K562 (cell line): ENCODE data around the gene ZBTB20. TPM values are rescaled to one million over a fixed set of nuclear protein-coding genes. Genes with fewer than 3 reads are reported as not detected.

ENCODE experiments used
- ATAC-seq: fragments of 200-7000 bp; cut with Tn5 transposase; 3 replicates; pipeline ENCODE4 v1.9.1; 2020; ENCODE audit warnings: moderate library complexity
- BruUV-seq: library from RNA; stranded (reverse); fragments of 400-500 nt; replicated peaks from 2 replicates; lab custom pipeline; 2021; lab: Mats Ljungman, UMichigan
- CTCF ChIA-PET: fragments of 300-600 bp; formaldehyde crosslinking; extraction: SDS; loops from one replicate; lab custom pipeline; 2021; ENCODE audit warnings: low intra/inter-chr PET ratio; lab: Yijun Ruan, JAX
- POLR2A ChIA-PET: fragments of 300-600, 350-650 bp; sonication (Branson Sonifier 250); formaldehyde crosslinking; extraction: SDS; loops from one replicate; lab custom pipeline; 2021; ENCODE audit warnings: antibody characterized with exemption, inconsistent platforms; lab: Yijun Ruan, JAX
- DNase-seq, 4 experiments: peaks; one replicate each; pipeline versions ENCODE4 v3.0.0 to v3.0.0-alpha.2; 2011 to 2018; ENCODE audit warnings: low spot score in 3 of 4, mixed read lengths in 3 of 4; ENCODE audit errors: extremely low read depth in 1 of 4
- FAIRE-seq: peaks from 2 replicates; lab custom pipeline; 2011; peaks lifted over from hg19 to GRCh38; lab: Jason Lieb, UNC
- H2AFZ ChIP-seq: 2 replicates; pipeline ENCODE4 v1.6.0; 2011; ENCODE audit warnings: low read depth, low read length, control low read depth, inconsistent platforms
- H3K27ac ChIP-seq: fragments of 200-600 bp; 3 replicates; pipeline ENCODE4 v1.8.0; 2011; ENCODE audit warnings: low read depth, mild to moderate bottlenecking, control low read depth, inconsistent platforms, low read length, moderate library complexity, mixed read lengths; ENCODE audit errors: extremely low read depth
- H3K27me3 ChIP-seq, 2 experiments: fragments of 300-600 bp in 1 of 2; 2 replicates in 1 of 2; 3 replicates in 1 of 2; pipeline versions ENCODE4 v1.6.0 to v1.8.0; 2011; ENCODE audit warnings: inconsistent platforms in 2 of 2, low read length in 2 of 2, mild to moderate bottlenecking in 1 of 2, mixed read lengths in 1 of 2, moderate library complexity in 1 of 2; ENCODE audit not compliant: control insufficient read depth in 2 of 2, insufficient read depth in 2 of 2
- H3K36me3 ChIP-seq: fragments of 300-600 bp; 3 replicates; pipeline ENCODE4 v1.8.0; 2011; ENCODE audit warnings: mild to moderate bottlenecking, low read length, inconsistent platforms; ENCODE audit not compliant: control insufficient read depth, insufficient read depth
- H3K4me1 ChIP-seq, 2 experiments: fragments of 200-600 bp in 1 of 2; replicated peaks in 1 of 2; 2 replicates in 1 of 2; 3 replicates in 1 of 2; pipeline versions ENCODE4 v1.5.1 to v1.8.0; 2011; ENCODE audit warnings: inconsistent platforms in 2 of 2, low read length in 2 of 2, mild to moderate bottlenecking in 1 of 2, mixed read lengths in 1 of 2, moderate library complexity in 1 of 2; ENCODE audit not compliant: control insufficient read depth in 2 of 2, insufficient read depth in 2 of 2
- H3K4me2 ChIP-seq: 2 replicates; pipeline ENCODE4 v1.6.1; 2011; ENCODE audit warnings: low read length, control low read depth, inconsistent platforms, mixed read lengths; ENCODE audit not compliant: insufficient read depth
- H3K4me3 ChIP-seq: fragments of 200-600 bp; sonication (generic), shearing (Covaris generic); 2 replicates; pipeline ENCODE4 v1.5.1; 2016; ENCODE audit warnings: control low read depth, inconsistent platforms
- H3K79me2 ChIP-seq: fragments of 200-600 bp; 3 replicates; pipeline ENCODE4 v1.8.0; 2011; ENCODE audit warnings: low read length, inconsistent platforms; ENCODE audit not compliant: control insufficient read depth, insufficient read depth
- H3K9ac ChIP-seq, 2 experiments: 2 replicates each; pipeline versions ENCODE4 v1.6.0 to v1.6.1; 2011; ENCODE audit warnings: low read depth in 2 of 2, low read length in 2 of 2, control low read depth in 1 of 2, inconsistent platforms in 1 of 2, mild to moderate bottlenecking in 1 of 2, mixed read lengths in 1 of 2; ENCODE audit not compliant: insufficient read depth in 1 of 2
- H3K9me1 ChIP-seq: one replicate; pipeline ENCODE4 v1.6.0; 2011; ENCODE audit warnings: inconsistent platforms, mild to moderate bottlenecking, low read length, moderate library complexity; ENCODE audit not compliant: control insufficient read depth, insufficient read depth
- H3K9me3 ChIP-seq: replicated peaks from 2 replicates; pipeline ENCODE4 v1.5.1; 2011; ENCODE audit warnings: low read depth, low read length, inconsistent platforms; ENCODE audit not compliant: control insufficient read depth, insufficient read depth
- H4K20me1 ChIP-seq: replicated peaks from 2 replicates; pipeline ENCODE4 v1.6.1; 2011; ENCODE audit warnings: low read length, inconsistent platforms, mixed read lengths; ENCODE audit not compliant: control insufficient read depth, insufficient read depth
- GMEB1 ChIP-seq: fragments of 250-450 bp; sonication (Bioruptor Pico); IDR thresholded peaks from 2 replicates; pipeline ENCODE4 v1.4.0; 2020; ENCODE audit warnings: mild to moderate bottlenecking
- POLR3A ChIP-seq: IDR thresholded peaks from 2 replicates; pipeline ENCODE4 v1.6.1; 2011; ENCODE audit warnings: borderline replicate concordance, mild to moderate bottlenecking, moderate library complexity; ENCODE audit not compliant: insufficient read length, insufficient read depth; ENCODE audit errors: extremely low read depth
- PTBP1 ChIP-seq: fragments of 200-400 bp; formaldehyde crosslinking; IDR thresholded peaks from 2 replicates; pipeline ENCODE4 v1.6.1; 2017; ENCODE audit warnings: low read depth, low read length
- SAFB ChIP-seq: fragments of 200-400 bp; formaldehyde crosslinking; IDR thresholded peaks from 2 replicates; pipeline ENCODE4 v1.6.1; 2017; ENCODE audit warnings: low read depth, low read length, borderline replicate concordance
- ZNF197 ChIP-seq: fragments of 200-800 bp; sonication (Bioruptor generic); IDR thresholded peaks from 2 replicates; pipeline ENCODE4 v1.6.1; 2016; ENCODE audit warnings: low read depth, missing genetic modification characterization, missing compliant biosample characterization
- WGBS: fragments of 100-300 bp; shearing (Covaris generic); methylation state at CpG from one replicate; pipeline ENCODE4 v1.1.6; 2016; ENCODE audit warnings: low coverage, mixed read lengths; ENCODE audit not compliant: insufficient coverage; ENCODE audit errors: missing lambda C conversion rate; 5-methylcytosine and 5-hydroxymethylcytosine counted together
- in situ Hi-C: fragments of 300-500 bp; cut with MboI; formaldehyde crosslinking; loops from 4 replicates; pipeline ENCODE4 v1.15.0; 2018; ENCODE audit warnings: inconsistent platforms, mixed read lengths
- intact Hi-C: fragments of 100-400 bp; cut with micrococcal nuclease; formaldehyde crosslinking; loops from 2 replicates; pipeline ENCODE4 v1.14.2; 2022
- polyA plus RNA-seq, 8 experiments: library from polyadenylated mRNA; depleted of rRNA in 4 of 8; stranded (reverse) in 5 of 8; unstranded in 3 of 8; fragments of >200 nt; fragmentation: Nextera tagmentation in 2 of 8; fragmentation: Illumina TruSeq in 1 of 8; extraction: Ambion mirVana in 2 of 8; extraction: Trizol in 1 of 8; gene quantifications; 2 replicates each; pipeline versions ENCODE4 v1.2.1 to v1.2.3, GENCODE V29; 2011 to 2014; ENCODE audit warnings: inconsistent platforms in 1 of 8, missing spikeins in 1 of 8
- total RNA-seq, 7 experiments: library from RNA; depleted of rRNA in 6 of 7; stranded (reverse); fragments of >200 nt in 6 of 7; fragmentation: Illumina TruSeq in 2 of 7; extraction: Trizol in 2 of 7; gene quantifications; 2 replicates each; pipeline versions ENCODE4 v1.2.1 to v1.2.3, GENCODE V29; 2011 to 2021; ENCODE audit warnings: low replicate concordance in 1 of 7

ZBTB20 gene
- total and polyA plus RNA-seq, 9 of the 15 experiments (the other 6 are each of a cell fraction or from before 2014, with no cell fraction given), result 0.17 to 1.7 (median 0.45) TPM

- no peaks in the 10 kb centered on the region for H3K4me1 ChIP-seq
- H3K4me2 ChIP-seq, result no peak overlapping the region
- ChIA-PET POLR2A (no interaction called here), CTCF (interaction anchor here (0.5 kb wide), 1 partner anchor 54 kb away, joined by 3 read pairs; no protein-coding TSS in a partner anchor)
- BruUV-seq, result no TSS peak
- no peaks in the 10 kb centered on the region for H4K20me1 ChIP-seq
- H3K36me3 ChIP-seq, result no peaks in the 10 kb centered on the region
- H3K9me1 ChIP-seq, result no peaks in the 10 kb centered on the region
- in situ Hi-C loops (no loop called here), intact Hi-C loops (no loop called here)
- whole genome bisulfite sequencing, result 8% methylated on average over 3 of the region's 3 CpGs
- no peak for ATAC-seq
- H3K9me3 ChIP-seq, result no peaks in the 10 kb centered on the region
- no peak for TF ChIP-seq GMEB1 (CRISPR knock-in tag)
- no peak for TF ChIP-seq SAFB
- TF ChIP-seq ZNF197 (CRISPR knock-in tag), result no peak
- TF ChIP-seq PTBP1, result no peak
- no peak for TF ChIP-seq POLR3A
- no peaks in the 10 kb centered on the region for H3K79me2 ChIP-seq
- H3K4me3 ChIP-seq, result no peak overlapping the region
- no peaks in the 10 kb centered on the region for H3K27me3 ChIP-seq
- H3K9ac ChIP-seq, result no peak overlapping the region
- FAIRE-seq, result no peak
- no peak for DNase-seq
- no peak overlapping the region for H2AFZ ChIP-seq
- H3K27ac ChIP-seq, result no peak overlapping the region
Measured at GRCh38 chr3:115052906-115053305, 94.2 kb downstream of the ZBTB20 start.
